GM12891 (cell line): ENCODE measurements around the gene ESYT2.

ENCODE experiments used
- POLR2A ChIP-seq: IDR thresholded peaks from 2 replicates; pipeline ENCODE4 v1.6.1; 2011; ENCODE audit warnings: low read depth, low read length, control low read depth
- POLR2AphosphoS5 ChIP-seq: IDR thresholded peaks from 2 replicates; pipeline ENCODE4 v1.6.1; 2011; ENCODE audit warnings: low read depth, low read length, control low read depth
- POU2F2 ChIP-seq: IDR thresholded peaks from 2 replicates; pipeline ENCODE4 v1.6.1; 2011; ENCODE audit warnings: low read depth, mild to moderate bottlenecking, control low read depth, low read length, moderate library complexity
- TAF1 ChIP-seq: IDR thresholded peaks from 2 replicates; pipeline ENCODE4 v1.6.1; 2011; ENCODE audit warnings: low read depth, low read length, control low read depth

DNA sequence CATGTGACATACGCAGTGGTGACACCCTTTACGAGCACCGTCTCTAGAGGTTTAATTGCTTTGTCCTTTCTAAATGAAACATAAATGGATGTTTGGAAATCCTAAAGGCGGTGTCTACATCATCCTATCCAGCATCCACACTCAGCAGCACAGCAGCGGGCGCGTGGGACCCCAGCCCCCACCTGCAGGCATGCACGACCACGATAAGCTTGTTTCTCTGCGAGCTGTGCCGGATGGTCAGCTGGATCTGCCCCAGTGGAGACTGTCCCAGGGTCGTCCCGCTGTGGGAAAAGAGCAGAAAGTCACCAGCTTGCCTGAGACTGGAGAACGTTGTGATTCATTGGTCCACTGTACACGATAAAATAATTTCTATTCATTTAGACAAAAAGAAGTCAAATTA lies 90.5 kb downstream of the ESYT2 start:
- TF ChIP-seq POLR2AphosphoS5 = no peak
- TF ChIP-seq POLR2A = no peak
- no peak for TF ChIP-seq TAF1
- no peak for TF ChIP-seq POU2F2
